Fibroblast of lung (primary cell): ENCODE measurements around the gene MDC1. TPM values are rescaled to one million over a fixed set of nuclear protein-coding genes. Genes with fewer than 3 reads are reported as not detected.
A peak's percentile ranks its signal among the peaks of the same experiment; 100 is the strongest.
"Not testable (repeated sequence)": the region's sequence is repeated elsewhere in the genome, so short reads cannot be mapped to it uniquely, and the experiment has no call there.

ENCODE experiments used
- DNase-seq, 2 donors: peaks; one replicate each; pipeline versions ENCODE4 v3.0.0 to v3.0.0-alpha.2; 2010; ENCODE audit warnings: low read depth in 2 of 2
- H2AFZ ChIP-seq: 2 replicates; pipeline ENCODE4 v1.5.1; 2012; ENCODE audit warnings: low read length, control low read depth, inconsistent platforms
- H3K27ac ChIP-seq: 2 replicates; pipeline ENCODE4 v1.5.1; 2011; ENCODE audit warnings: low read length, control low read depth; ENCODE audit not compliant: insufficient read depth
- H3K27me3 ChIP-seq: 2 replicates; pipeline ENCODE4 v1.5.1; 2011; ENCODE audit warnings: mild to moderate bottlenecking, low read length; ENCODE audit not compliant: control insufficient read depth, insufficient read depth
- H3K36me3 ChIP-seq: 2 replicates; pipeline ENCODE4 v1.5.1; 2011; ENCODE audit warnings: low read length; ENCODE audit not compliant: control insufficient read depth, insufficient read depth
- H3K4me1 ChIP-seq: 2 replicates; pipeline ENCODE4 v1.5.1; 2011; ENCODE audit warnings: low read length; ENCODE audit not compliant: control insufficient read depth, insufficient read depth; ENCODE audit errors: extremely low read depth
- H3K4me2 ChIP-seq: 2 replicates; pipeline ENCODE4 v1.5.1; 2011; ENCODE audit warnings: low read length, control low read depth; ENCODE audit not compliant: insufficient read depth; ENCODE audit errors: extremely low read depth
- H3K4me3 ChIP-seq, 4 experiments: fragments of 200-600 bp in 1 of 4; sonication (generic) in 1 of 4; replicated peaks in 1 of 4; 2 replicates each; pipeline ENCODE4 v1.5.1; 2011 to 2016; ENCODE audit warnings: low read length in 4 of 4, low read depth in 3 of 4, mild to moderate bottlenecking in 3 of 4, control low read depth in 2 of 4, inconsistent platforms in 1 of 4, mixed read lengths in 1 of 4; ENCODE audit not compliant: insufficient read depth in 1 of 4; ENCODE audit errors: control extremely low read depth in 1 of 4
- H3K79me2 ChIP-seq: 2 replicates; pipeline ENCODE4 v1.5.1; 2012; ENCODE audit warnings: mild to moderate bottlenecking, low read length, inconsistent platforms; ENCODE audit not compliant: control insufficient read depth, insufficient read depth
- H3K9ac ChIP-seq: 2 replicates; pipeline ENCODE4 v1.5.1; 2011; ENCODE audit warnings: mild to moderate bottlenecking, low read length, control low read depth; ENCODE audit not compliant: insufficient read depth
- H3K9me3 ChIP-seq: 2 replicates; pipeline ENCODE4 v1.5.1; 2012; ENCODE audit warnings: low read depth, low read length; ENCODE audit not compliant: control insufficient read depth, insufficient read depth
- H4K20me1 ChIP-seq: 2 replicates; pipeline ENCODE4 v1.5.1; 2011; ENCODE audit warnings: low read length; ENCODE audit not compliant: control insufficient read depth, insufficient read depth; ENCODE audit errors: extremely low read depth
- EZH2 ChIP-seq: IDR thresholded peaks from 2 replicates; pipeline ENCODE4 v1.5.1; 2012; ENCODE audit warnings: low read length, control low read depth, mild to moderate bottlenecking; ENCODE audit errors: missing control alignments
- polyA plus RNA-seq, 2 donors: library from polyadenylated mRNA; depleted of rRNA in 1 of 2; stranded (reverse) in 1 of 2; unstranded in 1 of 2; fragments of >200 nt; gene quantifications; 2 replicates each; pipeline ENCODE4 v1.2.1, GENCODE V29; 2011 to 2012; ENCODE audit warnings: missing spikeins in 1 of 2
- total RNA-seq: library from RNA; depleted of rRNA; stranded (reverse); fragments of >200 nt; gene quantifications from 2 replicates; pipeline ENCODE4 v1.2.1, GENCODE V29; 2014
- TF ChIP-seq, protein P1 (sequence below), 2 donors: IDR thresholded peaks in 1 of 2; conservative IDR thresholded peaks in 1 of 2; 1 replicate in 1 of 2; 2 replicates in 1 of 2; pipeline ENCODE4 v1.5.1; 2011 to 2012; ENCODE audit warnings: low read length in 2 of 2, control low read depth in 1 of 2, inconsistent platforms in 1 of 2, low read depth in 1 of 2, mild to moderate bottlenecking in 1 of 2

MDC1 gene
- total and polyA plus RNA-seq, 2 donors (not counting 1 experiment from before 2014, with no cell fraction given) = 3.3 to 5.0 TPM

DNA sequence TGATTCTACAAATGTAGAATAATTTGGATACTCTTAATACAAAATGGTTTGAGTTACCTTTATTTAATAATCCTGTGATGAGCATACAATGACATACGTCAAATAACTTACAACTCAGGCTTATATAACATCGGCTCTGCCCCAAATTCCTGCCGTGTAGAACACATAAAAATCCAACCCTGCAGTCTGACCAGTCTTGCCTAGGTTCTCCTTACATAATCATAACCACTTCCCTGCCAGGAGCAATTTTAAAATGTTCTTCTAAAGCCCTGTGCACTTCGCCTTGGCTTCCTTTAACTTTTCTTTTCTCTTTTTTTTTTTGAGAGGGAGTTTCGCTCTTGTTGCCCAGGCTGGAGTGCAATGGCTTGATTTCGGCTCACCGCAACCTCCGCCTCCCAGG lies 43.5 kb upstream of the MDC1 start:
- no peak overlapping the region for H3K9ac ChIP-seq

DNA sequence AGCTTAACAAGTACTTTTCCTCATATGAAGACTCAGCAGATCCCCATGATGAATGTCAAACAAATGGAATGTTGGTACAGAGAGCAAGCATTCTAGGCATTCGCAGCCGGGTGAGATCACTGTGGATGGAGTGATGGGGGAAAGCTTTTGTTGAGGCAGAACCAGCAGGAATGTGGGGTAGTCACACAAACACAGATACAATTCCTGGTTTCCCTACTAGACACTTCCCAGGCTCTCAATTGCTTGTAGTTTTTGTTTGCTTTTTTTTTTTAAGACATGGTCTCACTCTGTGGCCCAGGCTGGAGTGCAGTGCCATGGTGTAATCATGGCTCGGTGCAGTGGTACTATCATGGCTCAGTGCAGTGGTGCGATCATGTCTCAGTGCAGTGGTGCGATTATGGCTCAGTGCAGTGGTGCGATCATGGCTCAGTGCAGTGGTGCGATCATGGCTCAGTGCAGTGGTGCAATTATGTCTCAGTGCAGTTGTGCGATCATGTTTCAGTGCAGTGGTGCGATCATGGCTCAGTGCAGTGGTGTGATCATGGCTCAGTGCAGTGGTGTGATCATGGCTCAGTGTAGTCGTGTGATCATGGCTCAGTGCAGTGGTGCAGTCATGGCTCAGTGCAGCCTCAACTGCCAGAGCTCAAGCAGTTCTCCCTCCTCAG lies 42.6 kb upstream of the MDC1 start:
- Histone ChIP-seq H3K4me3 (no peak overlapping the region), H2AFZ (no peak overlapping the region), H3K36me3 (no peaks in the 10 kb centered on the region), H3K9me3 (no peaks in the 10 kb centered on the region), H3K27me3 (no peaks in the 10 kb centered on the region), H3K4me1 (peaks cover 20% of the 10 kb centered on the region), H3K27ac (peak overlapping the region; percentile 77), H3K4me2 (no peak overlapping the region), H3K79me2 (no peaks in the 10 kb centered on the region), H3K9ac (no peak overlapping the region), H4K20me1 (no peaks in the 10 kb centered on the region)
- peak; percentile 75 to 100 for DNase-seq
- no peak for TF ChIP-seq EZH2
- TF ChIP-seq, protein P1, sequence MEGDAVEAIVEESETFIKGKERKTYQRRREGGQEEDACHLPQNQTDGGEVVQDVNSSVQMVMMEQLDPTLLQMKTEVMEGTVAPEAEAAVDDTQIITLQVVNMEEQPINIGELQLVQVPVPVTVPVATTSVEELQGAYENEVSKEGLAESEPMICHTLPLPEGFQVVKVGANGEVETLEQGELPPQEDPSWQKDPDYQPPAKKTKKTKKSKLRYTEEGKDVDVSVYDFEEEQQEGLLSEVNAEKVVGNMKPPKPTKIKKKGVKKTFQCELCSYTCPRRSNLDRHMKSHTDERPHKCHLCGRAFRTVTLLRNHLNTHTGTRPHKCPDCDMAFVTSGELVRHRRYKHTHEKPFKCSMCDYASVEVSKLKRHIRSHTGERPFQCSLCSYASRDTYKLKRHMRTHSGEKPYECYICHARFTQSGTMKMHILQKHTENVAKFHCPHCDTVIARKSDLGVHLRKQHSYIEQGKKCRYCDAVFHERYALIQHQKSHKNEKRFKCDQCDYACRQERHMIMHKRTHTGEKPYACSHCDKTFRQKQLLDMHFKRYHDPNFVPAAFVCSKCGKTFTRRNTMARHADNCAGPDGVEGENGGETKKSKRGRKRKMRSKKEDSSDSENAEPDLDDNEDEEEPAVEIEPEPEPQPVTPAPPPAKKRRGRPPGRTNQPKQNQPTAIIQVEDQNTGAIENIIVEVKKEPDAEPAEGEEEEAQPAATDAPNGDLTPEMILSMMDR (conservative IDR thresholded peaks at IDR 0.05 in 1 of 2, IDR thresholded peaks at IDR 0.05 in 1 of 2; ENCODE audit: low read depth in 1 of 2, low read length in 2 of 2) = no peak

More for the DNA sequence above, 43.5 kb upstream of the MDC1 start:
- TF ChIP-seq, protein P1 (conservative IDR thresholded peaks at IDR 0.05 in 1 of 2, IDR thresholded peaks at IDR 0.05 in 1 of 2; ENCODE audit: low read depth in 1 of 2, low read length in 2 of 2) = no peak
- no peak for TF ChIP-seq EZH2
- DNase-seq = no peak
- no peak overlapping the region for H3K4me3 ChIP-seq
- H3K27me3 ChIP-seq = no peaks in the 10 kb centered on the region
- no peaks in the 10 kb centered on the region for H4K20me1 ChIP-seq
- H3K79me2 ChIP-seq = no peaks in the 10 kb centered on the region
- H3K36me3 ChIP-seq = no peaks in the 10 kb centered on the region
- no peaks in the 10 kb centered on the region for H3K9me3 ChIP-seq
- no peak overlapping the region for H3K4me2 ChIP-seq
- peaks cover 18% of the 10 kb centered on the region for H3K4me1 ChIP-seq
- no peak overlapping the region for H2AFZ ChIP-seq
- no peak overlapping the region for H3K27ac ChIP-seq

DNA sequence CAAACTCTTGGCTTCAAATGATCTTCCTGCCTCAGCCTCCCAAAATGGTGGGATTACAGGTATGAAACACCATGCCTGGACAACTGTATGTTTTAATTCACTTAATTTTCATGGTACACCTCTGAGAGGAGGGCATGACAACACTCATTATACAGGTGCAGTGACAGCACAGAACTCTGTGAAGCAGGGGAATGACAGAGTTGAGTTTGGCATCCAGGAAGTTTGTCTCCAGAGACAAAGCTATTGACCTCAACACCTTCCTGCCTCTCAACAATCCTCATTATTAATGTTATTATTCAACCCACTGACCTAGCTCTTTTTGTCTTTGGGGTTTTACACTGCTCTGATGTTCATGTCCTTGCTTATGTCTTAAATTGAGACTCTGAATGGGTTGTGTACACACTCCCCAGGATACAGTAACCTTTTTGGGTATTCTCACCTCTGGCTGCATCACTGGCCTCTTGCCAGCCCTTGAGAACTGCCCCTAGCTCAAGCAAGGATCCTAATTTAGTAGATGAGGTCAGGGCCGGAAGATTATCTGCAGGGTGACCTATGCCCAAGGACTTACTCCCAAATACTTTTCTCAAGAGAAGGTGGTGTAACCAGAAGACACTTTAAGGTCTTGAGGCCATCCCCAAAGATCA lies 40.3 kb upstream of the MDC1 start:
- H3K36me3 ChIP-seq = no peaks in the 10 kb centered on the region
- H3K4me2 ChIP-seq = no peak overlapping the region
- no peak overlapping the region for H3K4me3 ChIP-seq
- H3K9ac ChIP-seq = no peak overlapping the region
- H3K27me3 ChIP-seq = no peaks in the 10 kb centered on the region
- H3K9me3 ChIP-seq = no peaks in the 10 kb centered on the region
- no peaks in the 10 kb centered on the region for H3K79me2 ChIP-seq
- no peak overlapping the region for H3K27ac ChIP-seq
- H3K4me1 ChIP-seq = peaks cover 24% of the 10 kb centered on the region
- H2AFZ ChIP-seq = no peak overlapping the region
- TF ChIP-seq, protein P1 (conservative IDR thresholded peaks at IDR 0.05 in 1 of 2, IDR thresholded peaks at IDR 0.05 in 1 of 2; ENCODE audit: low read depth in 1 of 2, low read length in 2 of 2) = no peak
- TF ChIP-seq EZH2 = no peak
- no peaks in the 10 kb centered on the region for H4K20me1 ChIP-seq
- DNase-seq = no peak

DNA sequence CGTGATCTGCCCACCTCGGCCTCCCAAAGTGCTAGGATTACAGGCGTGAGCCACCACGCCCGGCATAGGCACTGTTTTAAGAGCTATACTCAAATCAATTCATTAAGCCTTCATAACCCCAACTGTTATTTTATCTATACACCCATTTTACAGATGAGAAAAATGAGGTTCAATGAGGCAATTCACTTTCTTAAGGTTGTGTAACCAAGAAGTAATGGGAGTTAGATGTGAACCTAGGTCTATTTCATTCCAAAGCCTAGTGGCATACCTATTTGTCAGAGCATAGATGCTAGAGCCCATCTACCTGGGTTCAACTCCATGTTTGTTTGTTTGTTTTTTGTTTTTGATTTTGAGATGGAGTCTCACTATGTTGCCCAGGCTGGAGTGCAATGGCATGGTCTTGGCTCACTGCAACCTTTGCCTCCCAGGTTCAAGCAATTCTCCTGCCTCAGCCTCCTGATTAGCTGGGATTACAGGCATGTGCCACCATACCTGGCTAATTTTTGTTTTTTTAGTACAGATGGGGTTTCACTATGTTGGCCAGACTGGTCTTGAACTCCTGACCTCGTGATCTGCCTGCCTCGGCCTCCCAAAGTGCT lies 39.4 kb upstream of the MDC1 start:
- H3K4me1 ChIP-seq = peaks cover 29% of the 10 kb centered on the region
- DNase-seq, H3K9ac ChIP-seq, H2AFZ ChIP-seq, H3K79me2 ChIP-seq, H4K20me1 ChIP-seq, H3K4me3 ChIP-seq, H3K27ac ChIP-seq, H3K9me3 ChIP-seq, H3K4me2 ChIP-seq, H3K27me3 ChIP-seq, H3K36me3 ChIP-seq: not testable (repeated sequence)
